ENCODE results near the gene HIGD1C.
"Not testable (repeated sequence)": the region's sequence is repeated elsewhere in the genome, so short reads cannot be mapped to it uniquely, and the experiment has no call there.

- not testable (repeated sequence) for TF ChIP-seq CTCF, POLR2A, POLR2AphosphoS5 (IDR thresholded peaks at IDR 0.05)
These were observed 21.9 kb upstream of the HIGD1C start for GRCh38 chr12:50930477-50930876.
